K562 (cell line): ENCODE results near the gene ZBTB49. TPM values are rescaled to one million over a fixed set of nuclear protein-coding genes. Genes with fewer than 3 reads are reported as not detected.
A peak's percentile ranks its signal among the peaks of the same experiment; 100 is the strongest.
"Not testable (repeated sequence)": the region's sequence is repeated elsewhere in the genome, so short reads cannot be mapped to it uniquely, and the experiment has no call there.

Experiments used
- ATAC-seq: fragments of 200-7000 bp; cut with Tn5 transposase; 3 replicates; pipeline ENCODE4 v1.9.1; 2020; ENCODE audit warnings: moderate library complexity
- BruUV-seq: library from RNA; stranded (reverse); fragments of 400-500 nt; replicated peaks from 2 replicates; lab custom pipeline; 2021; lab: Mats Ljungman, UMichigan
- CTCF ChIA-PET: fragments of 300-600 bp; formaldehyde crosslinking; extraction: SDS; loops from one replicate; lab custom pipeline; 2021; ENCODE audit warnings: low intra/inter-chr PET ratio; lab: Yijun Ruan, JAX
- POLR2A ChIA-PET: fragments of 300-600, 350-650 bp; sonication (Branson Sonifier 250); formaldehyde crosslinking; extraction: SDS; loops from one replicate; lab custom pipeline; 2021; ENCODE audit warnings: antibody characterized with exemption, inconsistent platforms; lab: Yijun Ruan, JAX
- DNase-seq, 4 experiments: peaks; one replicate each; pipeline versions ENCODE4 v3.0.0 to v3.0.0-alpha.2; 2011 to 2018; ENCODE audit warnings: low spot score in 3 of 4, mixed read lengths in 3 of 4; ENCODE audit errors: extremely low read depth in 1 of 4
- FAIRE-seq: peaks from 2 replicates; lab custom pipeline; 2011; peaks lifted over from hg19 to GRCh38; lab: Jason Lieb, UNC
- H2AFZ ChIP-seq: 2 replicates; pipeline ENCODE4 v1.6.0; 2011; ENCODE audit warnings: low read depth, low read length, control low read depth, inconsistent platforms
- H3K27ac ChIP-seq: fragments of 200-600 bp; 3 replicates; pipeline ENCODE4 v1.8.0; 2011; ENCODE audit warnings: low read depth, mild to moderate bottlenecking, control low read depth, inconsistent platforms, low read length, moderate library complexity, mixed read lengths; ENCODE audit errors: extremely low read depth
- H3K27me3 ChIP-seq, 2 experiments: fragments of 300-600 bp in 1 of 2; 2 replicates in 1 of 2; 3 replicates in 1 of 2; pipeline versions ENCODE4 v1.6.0 to v1.8.0; 2011; ENCODE audit warnings: inconsistent platforms in 2 of 2, low read length in 2 of 2, mild to moderate bottlenecking in 1 of 2, mixed read lengths in 1 of 2, moderate library complexity in 1 of 2; ENCODE audit not compliant: control insufficient read depth in 2 of 2, insufficient read depth in 2 of 2
- H3K36me3 ChIP-seq: fragments of 300-600 bp; 3 replicates; pipeline ENCODE4 v1.8.0; 2011; ENCODE audit warnings: mild to moderate bottlenecking, low read length, inconsistent platforms; ENCODE audit not compliant: control insufficient read depth, insufficient read depth
- H3K4me1 ChIP-seq, 2 experiments: fragments of 200-600 bp in 1 of 2; replicated peaks in 1 of 2; 2 replicates in 1 of 2; 3 replicates in 1 of 2; pipeline versions ENCODE4 v1.5.1 to v1.8.0; 2011; ENCODE audit warnings: inconsistent platforms in 2 of 2, low read length in 2 of 2, mild to moderate bottlenecking in 1 of 2, mixed read lengths in 1 of 2, moderate library complexity in 1 of 2; ENCODE audit not compliant: control insufficient read depth in 2 of 2, insufficient read depth in 2 of 2
- H3K4me2 ChIP-seq: 2 replicates; pipeline ENCODE4 v1.6.1; 2011; ENCODE audit warnings: low read length, control low read depth, inconsistent platforms, mixed read lengths; ENCODE audit not compliant: insufficient read depth
- H3K4me3 ChIP-seq: fragments of 200-600 bp; sonication (generic), shearing (Covaris generic); 2 replicates; pipeline ENCODE4 v1.5.1; 2016; ENCODE audit warnings: control low read depth, inconsistent platforms
- H3K79me2 ChIP-seq: fragments of 200-600 bp; 3 replicates; pipeline ENCODE4 v1.8.0; 2011; ENCODE audit warnings: low read length, inconsistent platforms; ENCODE audit not compliant: control insufficient read depth, insufficient read depth
- H3K9ac ChIP-seq, 2 experiments: 2 replicates each; pipeline versions ENCODE4 v1.6.0 to v1.6.1; 2011; ENCODE audit warnings: low read depth in 2 of 2, low read length in 2 of 2, control low read depth in 1 of 2, inconsistent platforms in 1 of 2, mild to moderate bottlenecking in 1 of 2, mixed read lengths in 1 of 2; ENCODE audit not compliant: insufficient read depth in 1 of 2
- H3K9me1 ChIP-seq: one replicate; pipeline ENCODE4 v1.6.0; 2011; ENCODE audit warnings: inconsistent platforms, mild to moderate bottlenecking, low read length, moderate library complexity; ENCODE audit not compliant: control insufficient read depth, insufficient read depth
- H3K9me3 ChIP-seq: replicated peaks from 2 replicates; pipeline ENCODE4 v1.5.1; 2011; ENCODE audit warnings: low read depth, low read length, inconsistent platforms; ENCODE audit not compliant: control insufficient read depth, insufficient read depth
- H4K20me1 ChIP-seq: replicated peaks from 2 replicates; pipeline ENCODE4 v1.6.1; 2011; ENCODE audit warnings: low read length, inconsistent platforms, mixed read lengths; ENCODE audit not compliant: control insufficient read depth, insufficient read depth
- BCOR ChIP-seq: fragments of 450-650 bp; IDR thresholded peaks from 2 replicates; pipeline ENCODE4 v1.6.1; 2016
- CBX1 ChIP-seq: sonication (generic); IDR thresholded peaks from 2 replicates; pipeline ENCODE4 v1.6.1; 2016; ENCODE audit warnings: antibody characterized with exemption, low read depth, mild to moderate bottlenecking
- COPS2 ChIP-seq: fragments of 450-650 bp; conservative IDR thresholded peaks from 2 replicates; pipeline ENCODE4 v1.6.1; 2016; ENCODE audit warnings: mild to moderate bottlenecking, moderate library complexity
- CREBBP ChIP-seq: IDR thresholded peaks from one replicate; pipeline ENCODE4 v1.6.1; 2012; ENCODE audit warnings: low read depth, mild to moderate bottlenecking, control low read depth, inconsistent platforms, low read length
- ESRRA ChIP-seq: fragments of 450-650 bp; IDR thresholded peaks from 2 replicates; pipeline ENCODE4 v1.6.1; 2014; ENCODE audit warnings: low read depth, mild to moderate bottlenecking, moderate library complexity, borderline replicate concordance
- HDAC8 ChIP-seq: fragments of 450-650 bp; IDR thresholded peaks from 2 replicates; pipeline ENCODE4 v1.6.1; 2016; ENCODE audit warnings: mild to moderate bottlenecking, missing genetic modification characterization, moderate library complexity, missing compliant biosample characterization
- PKNOX1 ChIP-seq: fragments of 450-650 bp; IDR thresholded peaks from 2 replicates; pipeline ENCODE4 v1.6.1; 2016
- RFX5 ChIP-seq: IDR thresholded peaks from 2 replicates; pipeline ENCODE4 v1.6.1; 2011; ENCODE audit warnings: low read depth, mild to moderate bottlenecking, improper control_type of control experiment, low read length
- U2AF2 ChIP-seq: fragments of 200-400 bp; formaldehyde crosslinking; optimal IDR thresholded peaks from 2 replicates; pipeline ENCODE3; 2017; ENCODE audit warnings: low read depth, mild to moderate bottlenecking, low read length
- ZNF146 ChIP-seq: IDR thresholded peaks from one replicate; pipeline ENCODE4 v1.6.1; 2018; ENCODE audit warnings: missing compliant biosample characterization; ENCODE audit not compliant: unreplicated experiment
- ZNF212 ChIP-seq: fragments of 450-650 bp; formaldehyde crosslinking; IDR thresholded peaks from 2 replicates; pipeline ENCODE4 v1.4.0; 2020; ENCODE audit warnings: mild to moderate bottlenecking
- ZNF41 ChIP-seq: fragments of 250-450 bp; sonication (Bioruptor Pico); conservative IDR thresholded peaks from 2 replicates; pipeline ENCODE4 v1.4.0; 2020; ENCODE audit warnings: mild to moderate bottlenecking
- ZNF830 ChIP-seq: fragments of 250-450 bp; sonication (Bioruptor Pico); IDR thresholded peaks from 2 replicates; pipeline ENCODE4 v1.5.0; 2021; ENCODE audit warnings: mild to moderate bottlenecking
- WGBS: fragments of 100-300 bp; shearing (Covaris generic); methylation state at CpG from one replicate; pipeline ENCODE4 v1.1.6; 2016; ENCODE audit warnings: low coverage, mixed read lengths; ENCODE audit not compliant: insufficient coverage; ENCODE audit errors: missing lambda C conversion rate; 5-methylcytosine and 5-hydroxymethylcytosine counted together
- in situ Hi-C: fragments of 300-500 bp; cut with MboI; formaldehyde crosslinking; loops from 4 replicates; pipeline ENCODE4 v1.15.0; 2018; ENCODE audit warnings: inconsistent platforms, mixed read lengths
- intact Hi-C: fragments of 100-400 bp; cut with micrococcal nuclease; formaldehyde crosslinking; loops from 2 replicates; pipeline ENCODE4 v1.14.2; 2022
- polyA plus RNA-seq, 8 experiments: library from polyadenylated mRNA; depleted of rRNA in 4 of 8; stranded (reverse) in 5 of 8; unstranded in 3 of 8; fragments of >200 nt; fragmentation: Nextera tagmentation in 2 of 8; fragmentation: Illumina TruSeq in 1 of 8; extraction: Ambion mirVana in 2 of 8; extraction: Trizol in 1 of 8; gene quantifications; 2 replicates each; pipeline versions ENCODE4 v1.2.1 to v1.2.3, GENCODE V29; 2011 to 2014; ENCODE audit warnings: inconsistent platforms in 1 of 8, missing spikeins in 1 of 8
- total RNA-seq, 7 experiments: library from RNA; depleted of rRNA in 6 of 7; stranded (reverse); fragments of >200 nt in 6 of 7; fragmentation: Illumina TruSeq in 2 of 7; extraction: Trizol in 2 of 7; gene quantifications; 2 replicates each; pipeline versions ENCODE4 v1.2.1 to v1.2.3, GENCODE V29; 2011 to 2021; ENCODE audit warnings: low replicate concordance in 1 of 7

The ZBTB49 gene
- total and polyA plus RNA-seq, 9 of the 15 experiments (the other 6 are each of a cell fraction or from before 2014, with no cell fraction given): 0.49 to 8.0 (median 4.2) TPM

DNA sequence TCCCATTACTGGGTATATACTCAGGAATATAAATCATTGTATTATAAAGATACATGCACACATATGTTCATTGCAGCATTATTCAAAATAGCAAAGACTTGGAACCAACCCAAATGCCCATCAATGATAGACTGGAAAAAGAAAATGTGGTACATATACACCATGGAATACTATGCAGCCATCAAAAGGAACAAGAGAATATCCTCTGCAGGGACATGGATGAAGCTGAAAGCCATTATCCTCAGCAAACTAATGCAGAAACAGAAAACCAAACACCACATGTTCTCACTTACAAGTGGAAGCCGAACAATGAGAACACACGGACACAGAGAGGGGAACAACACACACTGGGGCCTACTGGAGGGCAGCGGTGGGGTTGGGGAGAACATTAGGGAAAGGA is 32.3 kb upstream of the ZBTB49 start:
- H3K79me2 ChIP-seq, H3K9me3 ChIP-seq, DNase-seq, FAIRE-seq, H3K4me1 ChIP-seq, H3K9me1 ChIP-seq, H3K4me3 ChIP-seq, ATAC-seq, POLR2A ChIA-PET, H3K9ac ChIP-seq, H4K20me1 ChIP-seq, H3K36me3 ChIP-seq, in situ Hi-C loops, H2AFZ ChIP-seq, H3K27ac ChIP-seq, BruUV-seq, H3K4me2 ChIP-seq, CTCF ChIA-PET: not testable (repeated sequence)
- peak; percentile 80 for TF ChIP-seq ZNF146 (CRISPR knock-in tag)
- peak; percentile 53; the same call in 1 of the 2 replicates for TF ChIP-seq BCOR
- 0% methylated on average over 3 of the region's 3 CpGs for WGBS
- peaks cover 22 to 33% of the 10 kb centered on the region in 2 experiments for H3K27me3 ChIP-seq
- intact Hi-C loops: loop anchor here (10.0 kb wide), 1 partner anchor 177 kb away; no protein-coding TSS in a partner anchor

DNA sequence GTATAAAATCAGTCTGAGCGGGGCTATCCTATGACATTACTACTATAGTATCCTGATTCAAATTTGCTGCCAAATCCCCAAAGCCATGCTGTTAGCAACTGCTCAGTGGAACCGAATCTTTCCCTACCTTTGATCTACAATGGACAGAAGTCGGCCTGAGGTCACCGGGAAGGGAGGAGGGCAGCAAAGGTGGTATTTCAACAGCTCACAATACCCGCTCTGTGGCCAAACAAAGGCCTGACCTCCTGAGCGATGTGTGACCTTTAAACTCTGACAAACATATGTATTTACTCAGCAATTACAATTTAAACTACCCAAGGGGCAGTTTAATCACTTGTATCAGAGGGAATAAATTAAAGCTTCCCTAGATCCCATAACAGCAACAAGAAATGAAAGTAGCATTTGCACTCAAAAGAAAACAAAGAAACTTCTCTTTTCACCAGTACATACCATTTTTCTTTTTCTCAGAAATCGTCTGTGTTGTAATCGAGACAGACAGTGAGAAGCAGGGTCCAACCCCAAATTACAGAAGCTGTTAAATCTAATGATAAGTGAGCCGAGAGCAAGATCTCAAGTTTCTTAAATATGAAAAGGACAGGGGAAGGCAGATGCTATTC is 30.5 kb upstream of the ZBTB49 start:
- Histone ChIP-seq H3K9me1 (no peaks in the 10 kb centered on the region), H3K9me3 (no peaks in the 10 kb centered on the region), H3K27me3 (peaks cover 14 to 29% of the 10 kb centered on the region in 2 experiments), H3K27ac (no peak overlapping the region), H3K79me2 (no peaks in the 10 kb centered on the region), H3K4me1 (no peaks in the 10 kb centered on the region; a peak in 1 of 5 replicates), H3K4me3 (no peak overlapping the region), H3K4me2 (no peak overlapping the region), H3K36me3 (no peaks in the 10 kb centered on the region), H3K9ac (no peak overlapping the region), H4K20me1 (no peaks in the 10 kb centered on the region), H2AFZ (peak overlapping the region; percentile 40; the same call in 1 of the 2 replicates)
- DNase-seq (no peak), ATAC-seq (no peak; the same call in 2 of the 3 replicates), FAIRE-seq (no peak)
- ChIA-PET POLR2A (interaction anchor here (1.1 to 2.1 kb wide), 3 partner anchors 10 to 119 kb away, joined by 3 to 9 read pairs (median 3); no protein-coding TSS in a partner anchor), CTCF (interaction anchor here (0.8 to 1.4 kb wide), 4 partner anchors 80 to 171 kb away, joined by 3 to 6 read pairs (median 3); no protein-coding TSS in a partner anchor)
- in situ Hi-C loops: no loop called here
- intact Hi-C loops: loop anchor here (1.0 to 10.0 kb wide), 2 partner anchors 76 to 175 kb away; no protein-coding TSS in a partner anchor
- WGBS: 15% methylated on average over 8 of the region's 9 CpGs
- BruUV-seq: no TSS peak
- TF ChIP-seq COPS2 (no peak), CREBBP (no peak), PKNOX1 (no peak), ZNF41 (CRISPR knock-in tag) (no peak), U2AF2 (no peak), ZNF830 (CRISPR knock-in tag) (no peak), CBX1 (no peak), ZNF212 (no peak), RFX5 (no peak), ESRRA (no peak), HDAC8 (tag) (no peak)
